Caki2 (cell line): ENCODE measurements around the gene RBBP6. TPM values are rescaled to one million over a fixed set of nuclear protein-coding genes. Genes with fewer than 3 reads are reported as not detected.
"Not testable (repeated sequence)": the region's sequence is repeated elsewhere in the genome, so short reads cannot be mapped to it uniquely, and the experiment has no call there.

ENCODE experiments used
- DNase-seq: peaks from one replicate; pipeline ENCODE4 v3.0.0-alpha.2; 2015; ENCODE audit warnings: low read depth
- in situ Hi-C: cut with HindIII; loops from 2 replicates; pipeline ENCODE4 v1.10.0; 2016; ENCODE audit warnings: low sequenced_read_pairs, low pct_unique_long_range_greater_than_20kb, mixed read lengths
- total RNA-seq: library from RNA; depleted of rRNA; stranded (reverse); fragments of >200 nt; shearing (Covaris generic); gene quantifications from 2 replicates; pipeline ENCODE4 v1.2.3, GENCODE V29; 2014; ENCODE audit warnings: low replicate concordance

The RBBP6 gene
- total RNA-seq, 1 experiment from 2014 or later, result 14.6 TPM

- no peak for DNase-seq
- in situ Hi-C loops, result no loop called here
These were observed 4.6 kb downstream of the RBBP6 start for GRCh38 chr16:24543949-24544348.

GRCh38 chr16:24544640-24545039, 5.3 kb downstream of the RBBP6 start:
- in situ Hi-C loops, result no loop called here
- DNase-seq, result no peak

GRCh38 chr16:24550295-24550694, 10.9 kb downstream of the RBBP6 start:
- DNase-seq, result no peak
- in situ Hi-C loops, result no loop called here

- in situ Hi-C loops, result no loop called here
- DNase-seq, result no peak
These were observed 13.4 kb downstream of the RBBP6 start for GRCh38 chr16:24552705-24553246.

GRCh38 chr16:24553983-24554382, 14.6 kb downstream of the RBBP6 start:
- in situ Hi-C loops, result no loop called here
- no peak for DNase-seq

GRCh38 chr16:24555346-24555872, 16.0 kb downstream of the RBBP6 start:
- no peak for DNase-seq
- in situ Hi-C loops, result no loop called here

GRCh38 chr16:24562811-24563210, 23.4 kb downstream of the RBBP6 start:
- DNase-seq, result no peak
- in situ Hi-C loops, result loop anchor here (10.0 kb wide), 1 partner anchor 242 kb away; no protein-coding TSS in a partner anchor

GRCh38 chr16:24568392-24568791, 29.0 kb downstream of the RBBP6 start:
- in situ Hi-C loops, result loop anchor here (10.0 kb wide), 1 partner anchor 236 kb away; no protein-coding TSS in a partner anchor
- DNase-seq, result peak; percentile 14

GRCh38 chr16:24571096-24571495, 31.7 kb downstream of the RBBP6 start:
- DNase-seq, result no peak
- in situ Hi-C loops, result no loop called here

GRCh38 chr16:24572069-24572468, 32.7 kb downstream of the RBBP6 start:
- DNase-seq, result no peak
- in situ Hi-C loops, result no loop called here

- no peak for DNase-seq
- in situ Hi-C loops, result no loop called here
These were observed 33.8 kb downstream of the RBBP6 start for GRCh38 chr16:24573141-24573540.

GRCh38 chr16:24574515-24575485, 35.4 kb downstream of the RBBP6 start:
- DNase-seq, in situ Hi-C loops: not testable (repeated sequence)

- DNase-seq, in situ Hi-C loops: not testable (repeated sequence)
These were observed 36.4 kb downstream of the RBBP6 start for GRCh38 chr16:24575791-24576190.

- in situ Hi-C loops, result no loop called here
- no peak for DNase-seq
These were observed 37.8 kb downstream of the RBBP6 start for GRCh38 chr16:24577167-24577566.

GRCh38 chr16:24580665-24581064, 41.3 kb downstream of the RBBP6 start:
- in situ Hi-C loops, result no loop called here
- peak; percentile 35 for DNase-seq

GRCh38 chr16:24583494-24583893, 44.1 kb downstream of the RBBP6 start:
- no peak for DNase-seq
- in situ Hi-C loops, result no loop called here

GRCh38 chr16:24589997-24590396, 50.6 kb downstream of the RBBP6 start:
- DNase-seq, result no peak
- in situ Hi-C loops, result no loop called here

- in situ Hi-C loops, result no loop called here
- no peak for DNase-seq
These were observed 59.5 kb downstream of the RBBP6 start for GRCh38 chr16:24598777-24599437.

- in situ Hi-C loops, result no loop called here
- DNase-seq, result no peak
These were observed 70.0 kb downstream of the RBBP6 start for GRCh38 chr16:24609417-24609739.
